Embryonic facial prominence (tissue), 1 donor: ENCODE measurements around the gene HTR3B.

ENCODE experiments used
- DNase-seq: peaks from one replicate; pipeline ENCODE4 v3.0.0-alpha.2; 2016; ENCODE audit errors: extremely low spot score

The HTR3B gene

GRCh38 chr11:113991170-113991569 lies 86.6 kb downstream of the HTR3B start:
- DNase-seq: peak; percentile 13

DNA sequence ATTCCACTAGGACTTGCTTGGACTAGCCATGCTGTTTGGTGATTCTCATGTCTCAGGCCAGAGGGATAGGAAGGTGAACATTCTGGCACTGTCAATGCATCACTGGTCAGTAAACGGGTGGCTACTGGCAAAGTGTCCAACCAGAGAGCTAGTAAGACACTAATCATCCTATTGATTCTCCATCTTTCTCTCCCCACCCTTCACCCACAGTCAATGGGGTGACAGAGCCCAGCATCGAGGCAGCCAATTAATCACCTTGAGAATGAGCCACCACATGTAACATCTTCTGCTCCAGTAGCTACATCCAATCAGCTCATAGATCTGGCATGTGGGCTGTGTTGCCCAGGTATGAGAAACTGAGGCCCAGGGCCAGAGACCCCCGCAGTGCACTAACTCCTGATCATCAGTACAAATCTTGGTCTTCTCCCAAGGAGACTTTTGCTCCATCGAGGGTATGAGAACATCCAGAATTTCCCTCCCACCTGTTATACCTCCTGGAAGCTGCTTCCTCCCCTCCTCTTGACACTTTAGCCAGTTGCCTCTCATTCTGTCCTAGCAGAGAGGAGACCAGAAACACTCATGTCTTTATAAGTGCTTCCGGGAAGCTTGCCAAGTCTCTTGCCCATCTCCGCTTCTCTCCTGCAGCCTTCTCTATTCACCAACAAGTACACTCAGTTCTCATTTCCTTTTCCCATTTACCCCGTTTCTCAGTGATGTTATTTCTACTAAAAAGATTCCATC lies 87.3 kb downstream of the HTR3B start:
- DNase-seq: no peak

DNA sequence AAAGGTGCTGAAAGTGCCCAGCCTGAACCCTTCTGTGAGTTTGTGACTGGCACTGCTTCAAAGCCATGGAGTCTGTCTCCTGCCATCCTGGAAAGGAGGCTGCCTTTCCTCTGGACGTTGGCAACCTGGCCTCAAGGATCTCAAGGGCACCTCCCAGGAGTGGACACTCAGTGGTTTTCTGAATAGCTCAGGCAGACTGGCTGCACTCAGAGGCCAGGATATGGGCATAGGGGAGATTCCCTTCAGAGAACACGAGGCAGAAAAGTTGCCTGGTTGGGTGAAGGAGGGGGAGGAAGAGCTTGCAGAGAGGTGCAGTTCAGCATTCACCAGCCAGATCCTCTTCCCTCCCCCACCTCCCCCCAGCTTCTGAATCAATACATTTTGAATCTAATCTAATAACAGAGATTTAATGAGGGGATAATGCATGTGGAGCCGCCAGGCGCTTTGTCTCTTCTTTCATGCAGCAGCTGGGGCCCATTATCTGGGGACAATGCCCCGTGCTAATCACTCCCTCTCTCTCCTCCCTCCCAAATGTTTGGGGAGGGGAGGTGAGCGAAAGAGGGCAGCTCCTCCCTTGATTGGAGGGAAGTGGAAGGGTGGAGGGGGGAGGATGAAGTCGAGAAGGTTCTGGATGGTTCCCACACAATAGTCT lies 88.0 kb downstream of the HTR3B start:
- no peak for DNase-seq

DNA sequence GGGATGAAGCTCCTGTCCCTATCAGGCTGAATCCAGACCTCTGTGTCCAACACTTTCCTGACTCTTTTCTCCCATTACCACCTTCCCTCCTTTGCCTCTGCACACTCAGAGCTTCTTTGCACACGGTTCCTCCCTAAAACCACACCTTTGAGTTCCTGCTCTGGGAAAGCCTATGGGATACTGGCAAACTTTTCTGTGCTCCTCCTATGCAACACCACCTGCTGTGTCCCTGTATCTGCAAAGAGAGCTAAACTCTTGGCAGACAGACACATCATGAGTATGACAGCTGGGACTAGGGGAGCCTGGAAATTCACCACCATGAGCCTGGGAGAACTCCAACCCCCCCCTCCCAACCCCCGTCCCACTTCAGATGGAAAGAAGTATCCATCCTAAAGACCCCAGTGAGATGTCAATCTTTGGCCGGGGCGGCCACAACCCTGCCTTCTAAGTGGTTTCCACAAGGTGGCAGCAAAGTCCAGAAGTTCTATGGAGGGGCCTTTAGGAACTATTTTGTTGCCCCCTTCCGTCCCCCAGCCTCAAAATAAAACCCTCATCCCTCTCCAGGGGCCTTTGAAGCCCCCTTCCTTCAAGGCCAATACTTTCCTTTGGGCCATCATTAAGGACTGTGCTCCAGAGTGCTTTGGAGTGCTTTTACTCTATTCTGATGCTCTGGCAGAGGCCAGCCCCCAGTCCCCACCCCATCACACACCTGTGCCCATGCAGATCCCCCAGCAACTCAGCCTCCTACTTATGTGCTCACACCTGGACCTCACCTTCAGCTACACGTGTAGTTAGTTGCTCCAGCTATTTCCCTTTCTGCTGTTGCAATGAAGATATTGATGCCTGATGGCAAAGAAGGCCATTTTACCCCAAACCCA lies 89.7 kb downstream of the HTR3B start:
- DNase-seq: no peak
